GM12891 (cell line): ENCODE results near the gene ICE2.
"Not testable (repeated sequence)": the region's sequence is repeated elsewhere in the genome, so short reads cannot be mapped to it uniquely, and the experiment has no call there.

Experiments
- DNase-seq: peaks from one replicate; pipeline ENCODE4 v3.0.0; 2011; ENCODE audit warnings: low spot score; ENCODE audit not compliant: insufficient read length
- FAIRE-seq: peaks from 2 replicates; lab custom pipeline; 2011; peaks lifted over from hg19 to GRCh38; lab: Jason Lieb, UNC
- PAX5 ChIP-seq: IDR thresholded peaks from 2 replicates; pipeline ENCODE4 v1.6.1; 2011; ENCODE audit warnings: low read length, moderate library complexity, mild to moderate bottlenecking; ENCODE audit not compliant: insufficient read depth, severe bottlenecking
- POLR2A ChIP-seq: IDR thresholded peaks from 2 replicates; pipeline ENCODE4 v1.6.1; 2011; ENCODE audit warnings: low read depth, low read length, control low read depth
- POLR2AphosphoS5 ChIP-seq: IDR thresholded peaks from 2 replicates; pipeline ENCODE4 v1.6.1; 2011; ENCODE audit warnings: low read depth, low read length, control low read depth
- POU2F2 ChIP-seq: IDR thresholded peaks from 2 replicates; pipeline ENCODE4 v1.6.1; 2011; ENCODE audit warnings: low read depth, mild to moderate bottlenecking, control low read depth, low read length, moderate library complexity
- SPI1 ChIP-seq: IDR thresholded peaks from 2 replicates; pipeline ENCODE4 v1.6.1; 2011; ENCODE audit warnings: low read depth, low read length, control low read depth
- TAF1 ChIP-seq: IDR thresholded peaks from 2 replicates; pipeline ENCODE4 v1.6.1; 2011; ENCODE audit warnings: low read depth, low read length, control low read depth

ICE2 gene

DNA sequence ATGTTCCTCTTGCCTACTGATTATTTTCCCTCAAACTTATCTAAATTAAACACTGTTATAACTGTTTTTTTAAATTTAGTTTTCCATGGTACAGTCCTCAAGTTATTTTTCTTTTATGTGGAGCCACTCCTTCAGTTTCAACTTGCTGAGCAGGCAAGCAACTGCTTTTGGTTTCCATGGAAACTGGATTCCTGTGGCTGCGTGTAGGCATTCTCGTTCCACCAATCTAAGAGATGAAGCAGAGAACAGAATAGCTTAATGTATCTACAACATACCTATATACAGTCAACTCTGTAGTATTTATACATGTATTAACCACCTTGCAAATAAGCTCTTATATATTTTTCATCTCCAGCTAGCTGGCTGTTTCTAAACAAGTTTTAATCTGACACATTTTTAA lies 55.4 kb downstream of the ICE2 start:
- DNase-seq (no peak), FAIRE-seq (no peak)
- TF ChIP-seq POLR2A (no peak), PAX5 (no peak), POU2F2 (no peak)

DNA sequence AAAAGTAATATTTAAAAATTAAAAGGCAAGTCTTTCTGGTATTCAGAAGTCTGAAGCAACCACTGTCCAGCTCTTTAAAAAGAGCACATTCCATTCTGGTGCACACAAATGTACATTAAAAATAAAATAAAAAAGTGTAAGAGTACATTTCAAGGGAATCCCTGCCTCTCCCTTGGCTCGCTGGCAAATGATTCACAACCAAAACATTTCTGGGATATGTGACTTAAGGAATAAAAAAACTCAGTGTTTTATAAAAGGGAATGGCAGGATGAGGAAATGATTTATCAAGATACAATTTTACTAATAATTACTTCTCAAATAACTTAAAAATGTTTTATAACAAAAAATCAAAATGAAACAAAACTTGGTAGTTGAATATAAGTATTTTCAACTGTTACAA lies 57.4 kb downstream of the ICE2 start:
- DNase-seq (no peak), FAIRE-seq (no peak)
- no peak for TF ChIP-seq POLR2AphosphoS5
- no peak for TF ChIP-seq POLR2A
- TF ChIP-seq TAF1 = no peak
- no peak for TF ChIP-seq SPI1
- TF ChIP-seq PAX5 = no peak
- no peak for TF ChIP-seq POU2F2

DNA sequence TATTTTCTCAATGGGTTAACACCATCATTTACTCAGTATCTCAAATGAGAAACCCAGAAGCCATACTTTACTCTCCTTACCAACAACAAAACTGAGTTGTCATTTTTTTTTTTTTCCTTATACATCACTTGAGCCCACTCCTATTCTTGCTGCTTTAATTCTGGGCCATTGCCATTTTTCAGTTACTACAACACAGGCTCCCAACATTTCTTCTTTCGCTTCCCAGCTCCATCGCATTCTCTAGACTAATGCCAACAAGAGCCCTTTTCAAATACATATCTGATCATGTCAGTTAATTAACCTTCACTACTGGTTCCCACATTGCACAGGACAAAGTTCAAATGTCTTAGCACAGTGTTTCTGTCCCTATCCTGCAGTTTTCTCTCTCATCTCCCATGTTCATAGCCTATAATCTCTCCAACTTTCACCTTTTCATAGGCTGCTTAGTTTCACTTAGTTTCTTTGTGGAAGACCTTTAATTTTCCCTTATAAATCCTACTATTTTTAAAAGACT lies 58.7 kb downstream of the ICE2 start:
- TF ChIP-seq POU2F2 (no peak), POLR2AphosphoS5 (no peak), SPI1 (no peak), POLR2A (no peak), PAX5 (no peak), TAF1 (no peak)
- DNase-seq (no peak), FAIRE-seq (no peak)

DNA sequence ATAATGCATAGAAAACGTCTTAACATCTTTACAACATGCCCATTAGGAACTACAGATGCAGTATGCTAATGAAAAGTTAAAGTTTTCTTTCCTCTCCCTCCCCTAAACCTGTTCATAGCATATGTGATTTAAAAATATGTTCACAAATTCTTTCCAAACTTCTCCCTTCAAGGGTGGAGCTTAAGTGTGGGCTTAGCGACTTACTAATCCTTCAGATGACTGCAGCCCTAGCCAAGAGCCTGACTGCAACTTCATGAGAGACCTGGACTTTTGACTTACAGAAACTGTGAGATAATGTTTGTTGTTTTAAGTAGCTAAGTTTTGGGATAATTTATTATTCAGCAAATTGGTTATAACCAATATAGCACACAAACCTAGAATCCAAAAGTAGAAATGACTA lies 59.2 kb downstream of the ICE2 start:
- no peak for FAIRE-seq
- TF ChIP-seq PAX5 = no peak
- no peak for TF ChIP-seq POLR2A
- no peak for TF ChIP-seq TAF1
- TF ChIP-seq POU2F2 = no peak
- no peak for TF ChIP-seq POLR2AphosphoS5
- TF ChIP-seq SPI1 = no peak

DNA sequence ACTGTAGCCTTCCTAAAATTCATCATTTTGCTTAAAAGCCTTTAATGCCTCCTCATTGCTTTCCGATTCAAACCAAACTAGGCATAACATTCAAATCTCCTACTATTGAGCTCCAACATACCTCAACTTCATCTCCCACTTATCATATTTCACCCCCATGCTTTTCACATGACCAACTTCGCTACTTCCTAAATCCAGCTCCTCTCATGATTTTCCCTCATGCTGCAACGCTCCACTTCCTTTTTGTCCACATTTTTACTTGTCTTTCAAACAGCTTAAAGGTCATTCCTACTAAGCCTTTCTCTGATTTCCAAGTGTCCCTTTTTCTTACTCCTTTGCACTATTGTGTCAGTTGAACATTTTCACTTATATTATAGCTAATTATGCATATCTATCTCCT lies 60.8 kb downstream of the ICE2 start:
- no peak for FAIRE-seq
- DNase-seq = no peak
- TF ChIP-seq POLR2A = no peak
- TF ChIP-seq POLR2AphosphoS5 = no peak
- no peak for TF ChIP-seq SPI1
- TF ChIP-seq PAX5 = no peak
- no peak for TF ChIP-seq TAF1
- no peak for TF ChIP-seq POU2F2

More for the DNA sequence above, 59.2 kb downstream of the ICE2 start:
- no peak for DNase-seq

DNA sequence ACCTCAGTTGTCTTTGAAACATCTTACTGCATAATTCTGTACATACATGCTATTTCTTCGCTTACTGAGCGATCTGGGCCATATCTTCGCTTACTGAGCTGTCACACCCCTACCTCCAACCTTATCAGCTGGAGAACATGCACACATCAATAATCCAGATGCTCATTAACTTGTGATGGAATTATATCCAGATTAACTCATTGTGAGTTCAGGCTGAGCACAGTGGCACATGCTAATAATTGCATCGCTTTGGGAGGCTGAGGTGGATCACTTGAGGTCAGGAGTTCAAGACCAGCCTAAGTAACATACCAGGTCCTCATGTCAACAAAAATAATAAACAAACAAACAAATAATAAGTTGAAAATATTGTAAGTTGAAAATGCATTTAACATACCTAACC lies 61.8 kb downstream of the ICE2 start:
- FAIRE-seq = no peak
- no peak for TF ChIP-seq POU2F2
- no peak for TF ChIP-seq PAX5
- no peak for TF ChIP-seq POLR2A
- TF ChIP-seq SPI1 = no peak
- TF ChIP-seq POLR2AphosphoS5 = no peak
- no peak for TF ChIP-seq TAF1
- no peak for DNase-seq

DNA sequence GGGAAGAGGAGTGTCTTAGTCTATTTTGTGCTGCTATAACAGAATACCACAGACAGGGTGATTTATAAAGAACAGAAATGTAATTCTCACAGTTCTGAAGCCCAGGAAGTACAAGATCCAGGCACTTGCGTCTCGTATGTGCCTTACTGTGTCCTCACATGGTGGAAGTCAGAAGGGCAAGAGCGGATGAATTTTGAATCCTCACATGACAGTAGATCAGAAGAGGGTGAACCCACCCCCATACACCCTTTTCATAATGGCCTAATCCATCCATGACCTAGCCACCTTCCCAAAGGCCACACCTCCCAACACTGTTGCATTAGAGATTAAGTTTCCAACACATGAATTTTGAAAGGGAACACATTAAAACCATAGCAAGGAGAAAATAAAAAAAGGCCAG lies 62.5 kb downstream of the ICE2 start:
- FAIRE-seq (no peak), DNase-seq (no peak)
- TF ChIP-seq TAF1 = no peak
- no peak for TF ChIP-seq POLR2A
- no peak for TF ChIP-seq POU2F2
- TF ChIP-seq POLR2AphosphoS5 = no peak
- TF ChIP-seq SPI1 = no peak
- no peak for TF ChIP-seq PAX5

DNA sequence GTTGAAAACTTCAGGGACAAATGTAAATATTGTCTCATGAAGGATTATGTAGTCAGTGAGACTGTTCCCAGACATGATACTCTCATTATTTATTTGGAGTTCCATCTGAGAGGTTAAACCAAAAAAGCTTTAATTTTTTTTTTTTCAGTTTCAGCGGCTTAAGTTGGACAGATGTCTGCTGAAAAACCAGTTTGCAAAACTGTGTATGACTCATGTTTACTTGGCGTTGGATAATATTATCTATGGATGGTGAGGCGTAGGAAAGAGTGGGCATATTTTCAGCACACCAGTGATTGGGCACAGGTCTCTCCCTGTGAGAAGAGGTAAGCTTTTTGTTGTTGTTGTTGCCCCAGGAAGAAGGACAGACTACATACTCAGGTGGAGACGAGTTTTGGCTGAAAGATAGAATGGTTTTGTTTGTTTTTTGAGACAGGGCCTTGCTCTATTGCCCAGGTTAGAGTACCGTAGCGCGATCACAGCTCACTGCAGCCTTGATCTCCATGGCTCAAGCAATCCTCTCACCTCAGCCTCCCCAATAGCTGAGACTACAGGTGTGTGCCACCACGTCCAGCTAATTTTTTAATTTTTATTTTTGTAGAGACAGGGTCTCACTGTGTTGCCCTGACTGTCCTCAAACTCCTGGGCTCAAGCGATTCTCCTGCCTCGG lies 64.8 kb downstream of the ICE2 start:
- FAIRE-seq (no peak), DNase-seq (no peak)
- TF ChIP-seq PAX5 = no peak
- no peak for TF ChIP-seq POU2F2
- TF ChIP-seq SPI1 = no peak
- TF ChIP-seq POLR2AphosphoS5 = no peak
- no peak for TF ChIP-seq TAF1
- no peak for TF ChIP-seq POLR2A

DNA sequence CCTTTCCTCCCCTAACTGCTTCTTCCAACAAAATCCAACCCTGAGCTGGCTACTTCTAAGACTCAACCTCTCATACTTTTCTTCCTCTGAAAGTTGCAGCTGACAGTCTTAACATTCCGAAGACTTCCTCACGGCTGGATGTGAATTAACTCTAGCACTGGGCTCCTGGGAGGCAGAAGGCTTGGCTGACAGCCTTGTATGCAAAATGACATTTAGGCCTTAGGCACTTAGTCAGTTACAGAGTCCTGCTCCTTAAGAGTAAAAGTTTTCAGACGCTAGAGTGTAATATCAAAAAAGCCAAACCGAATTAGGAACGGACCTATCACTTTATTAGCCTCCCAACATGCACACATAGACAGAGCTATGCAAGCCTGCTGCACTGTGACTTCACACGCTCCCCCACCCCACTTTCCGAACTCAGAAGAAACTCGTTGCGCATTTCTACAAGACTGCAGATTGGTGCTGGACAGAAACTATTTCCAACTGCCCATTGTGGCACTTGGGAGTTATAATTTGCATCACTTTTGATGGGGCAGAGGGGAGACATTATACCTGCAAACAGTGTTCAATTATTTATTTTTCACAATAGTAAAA lies 65.6 kb downstream of the ICE2 start:
- DNase-seq = no peak
- TF ChIP-seq TAF1 (no peak), POLR2AphosphoS5 (no peak), POLR2A (no peak), PAX5 (no peak), POU2F2 (no peak), SPI1 (no peak)
- FAIRE-seq = no peak

DNA sequence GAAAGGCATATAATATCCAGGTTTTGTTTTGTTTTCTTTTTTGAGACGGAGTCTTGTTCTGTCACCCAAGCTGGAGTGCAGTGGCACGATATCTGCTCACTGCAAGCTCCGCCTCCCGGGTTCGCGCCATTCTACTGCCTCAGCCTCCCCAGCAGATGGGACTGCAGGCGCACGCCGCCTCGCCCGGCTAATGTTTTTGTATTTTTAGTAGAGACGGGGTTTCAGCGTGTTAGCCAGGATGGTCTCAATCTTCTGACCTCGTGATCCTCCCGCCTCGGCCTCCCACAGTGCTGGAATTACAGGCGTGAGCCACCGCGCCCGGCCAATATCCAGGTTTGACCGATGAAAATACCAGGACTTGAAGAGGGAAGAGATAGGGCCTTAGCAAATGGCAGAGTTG lies 66.1 kb downstream of the ICE2 start:
- not testable (repeated sequence) for FAIRE-seq, DNase-seq
